Activated T-helper 9 cell treated with anti-CD3 and anti-CD28 coated beads, Interleukin-2, amount 50 U/mL, for 16 hours (primary cell): ENCODE results near the gene SRY.
"Not testable (repeated sequence)": the region's sequence is repeated elsewhere in the genome, so short reads cannot be mapped to it uniquely, and the experiment has no call there.

Experiments
- DNase-seq: peaks from one replicate; pipeline ENCODE4 v3.0.0-alpha.2; 2020; ENCODE audit warnings: low read depth

SRY gene

DNA sequence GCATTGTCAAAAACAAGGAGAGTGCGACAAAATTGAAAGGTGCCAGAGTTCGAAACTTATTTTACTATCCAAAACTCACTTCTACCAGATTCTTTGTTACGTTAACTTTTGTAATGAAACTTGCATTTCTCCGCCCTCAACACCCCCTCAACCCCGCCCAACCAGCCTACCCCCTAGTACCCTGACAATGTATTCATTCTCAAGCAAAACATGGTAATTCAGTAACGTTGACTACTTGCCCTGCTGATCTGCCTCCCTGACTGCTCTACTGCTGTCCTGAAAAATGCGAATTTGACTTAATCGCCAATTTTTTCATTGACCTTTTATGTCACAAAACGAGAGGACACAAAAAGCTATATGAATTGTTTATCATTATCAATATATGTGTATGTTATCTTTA is at the start of gene SRY:
SRY (minus strand) TSS at position 83 of the 400 bp plus-strand sequence; CDS start at position 4, 79 bp downstream.
- DNase-seq: no peak

DNA sequence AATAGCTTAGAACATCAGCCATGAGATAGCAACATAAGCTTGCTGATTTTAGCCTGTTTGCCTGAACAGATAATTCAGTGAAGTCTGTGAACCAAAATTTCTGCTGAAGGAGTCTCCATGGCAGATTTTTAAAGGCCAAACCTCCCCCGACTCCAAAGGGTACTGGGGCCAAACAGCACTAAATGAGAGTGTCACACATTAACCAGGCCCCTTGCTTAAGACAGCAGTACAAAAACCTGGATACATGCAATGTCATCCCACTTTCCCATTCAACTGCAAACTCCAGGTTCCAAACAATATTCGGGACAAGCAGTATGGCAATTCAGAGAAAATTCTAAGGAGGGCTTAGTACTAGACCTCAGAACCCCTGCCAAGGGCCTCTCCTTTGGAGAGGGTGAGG is 49.6 kb upstream of the SRY start:
- no peak for DNase-seq

DNA sequence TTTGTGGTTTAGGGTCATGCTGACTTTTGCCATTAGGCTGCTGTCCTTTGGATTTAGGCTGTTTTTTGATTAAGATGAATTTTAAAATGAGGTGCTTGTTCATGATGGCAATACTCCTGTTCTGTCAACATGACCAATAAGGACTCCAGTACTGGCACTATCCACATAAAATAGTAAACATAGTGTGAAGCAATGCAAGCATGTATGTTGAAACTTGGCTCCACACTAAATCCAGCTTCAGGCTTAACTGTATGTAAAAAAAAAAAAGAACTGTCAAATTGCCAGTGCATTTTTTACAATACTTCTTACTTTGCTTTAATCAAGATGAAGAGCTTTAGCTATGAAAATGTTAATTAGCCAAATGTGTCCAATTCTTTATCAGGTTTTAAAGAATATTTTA is 47.7 kb upstream of the SRY start:
- DNase-seq: no peak

DNA sequence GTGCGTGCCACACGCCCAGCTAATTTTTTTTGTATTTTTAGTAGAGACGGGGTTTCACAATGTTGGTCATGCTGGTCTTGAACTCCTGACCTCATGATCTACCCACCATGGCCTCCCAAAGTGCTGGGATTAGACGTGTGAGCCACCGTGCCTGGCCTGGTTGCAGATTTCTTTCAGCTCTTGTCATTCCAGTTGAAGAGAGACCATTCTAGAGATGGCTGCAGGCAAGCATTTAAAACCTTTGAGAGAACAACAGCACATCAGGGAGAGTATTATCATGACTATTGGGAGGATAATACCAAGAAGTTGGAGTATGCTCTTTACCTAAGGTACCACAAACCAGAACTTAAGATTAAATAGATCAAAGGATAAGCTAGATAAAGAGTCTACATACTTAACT is 41.0 kb upstream of the SRY start:
- no peak for DNase-seq

- DNase-seq: no peak
These were observed 37.0 kb upstream of the SRY start for GRCh38 chrY:2824471-2824870.

GRCh38 chrY:2817146-2817896 is 29.8 kb upstream of the SRY start:
- DNase-seq: not testable (repeated sequence)

GRCh38 chrY:2800246-2800645 is 12.8 kb upstream of the SRY start:
- DNase-seq: no peak

DNA sequence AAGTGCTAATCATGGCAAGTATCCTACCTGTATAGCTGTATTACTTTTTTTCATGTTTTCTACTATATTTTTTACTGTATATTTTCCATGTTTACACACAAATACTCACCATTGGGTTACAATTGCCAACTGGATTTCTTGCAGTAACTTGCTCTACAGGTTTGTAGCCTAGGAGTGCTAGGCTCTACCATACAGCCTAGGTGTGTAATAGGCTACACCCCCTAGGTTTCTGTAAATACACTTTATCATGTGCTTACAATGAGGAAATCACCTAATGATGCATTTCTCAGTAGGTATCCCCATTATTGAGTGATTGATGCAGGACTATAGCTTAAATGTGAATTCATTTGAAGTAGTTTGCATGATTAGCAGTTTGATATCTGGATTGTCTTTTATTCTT is 10.5 kb upstream of the SRY start:
- DNase-seq: no peak

GRCh38 chrY:2796977-2797523 is 9.6 kb upstream of the SRY start:
- no peak for DNase-seq

GRCh38 chrY:2789756-2790155 is 2.3 kb upstream of the SRY start:
- DNase-seq: no peak

- no peak for DNase-seq
These were observed 488 bp downstream of the SRY start for GRCh38 chrY:2786876-2787512.
